Karpas-422 (cell line): ENCODE results near the gene SLC17A2. TPM values are rescaled to one million over a fixed set of nuclear protein-coding genes. Genes with fewer than 3 reads are reported as not detected.

Experiments used
- DNase-seq: peaks from one replicate; pipeline ENCODE4 v3.0.0-alpha.2; 2015
- H2AFZ ChIP-seq: fragments of 200-600 bp; sonication (generic); 2 replicates; pipeline ENCODE4 v1.6.1; 2014; ENCODE audit warnings: antibody characterized with exemption, low read length, mixed read lengths
- H3K27ac ChIP-seq: fragments of 200-600 bp; sonication (generic); 2 replicates; pipeline ENCODE4 v1.5.1; 2014; ENCODE audit warnings: mild to moderate bottlenecking, low read length, moderate library complexity
- H3K27me3 ChIP-seq: fragments of 200-600 bp; sonication (generic); 2 replicates; pipeline ENCODE4 v1.6.1; 2014; ENCODE audit warnings: low read length, mixed read lengths
- H3K36me3 ChIP-seq: fragments of 200-600 bp; sonication (generic); 2 replicates; pipeline ENCODE4 v1.6.1; 2014; ENCODE audit warnings: low read length, mixed read lengths; ENCODE audit not compliant: insufficient read depth
- H3K4me1 ChIP-seq: fragments of 200-600 bp; sonication (generic); 2 replicates; pipeline ENCODE4 v1.6.1; 2014; ENCODE audit warnings: mild to moderate bottlenecking, low read length, mixed read lengths
- H3K4me2 ChIP-seq: fragments of 200-600 bp; sonication (generic); 2 replicates; pipeline ENCODE4 v1.6.1; 2014; ENCODE audit warnings: low read length, low read depth, mild to moderate bottlenecking; ENCODE audit not compliant: poor library complexity, severe bottlenecking
- H3K4me3 ChIP-seq: fragments of 200-600 bp; sonication (generic); 2 replicates; pipeline ENCODE4 v1.5.1; 2014; ENCODE audit warnings: mild to moderate bottlenecking, antibody characterized with exemption, low read length, mixed read lengths
- H3K79me2 ChIP-seq: fragments of 200-600 bp; sonication (generic); 2 replicates; pipeline ENCODE4 v1.6.1; 2014; ENCODE audit warnings: mild to moderate bottlenecking, low read length, mixed read lengths
- H3K9ac ChIP-seq: fragments of 200-600 bp; sonication (generic); 2 replicates; pipeline ENCODE4 v1.6.0; 2014; ENCODE audit warnings: low read length
- H3K9me2 ChIP-seq: fragments of 200-600 bp; sonication (generic), shearing (Covaris generic); replicated peaks from 2 replicates; pipeline ENCODE4 v1.6.0; 2014; ENCODE audit warnings: mild to moderate bottlenecking, low read length, moderate library complexity; ENCODE audit not compliant: insufficient read depth
- H3K9me3 ChIP-seq: fragments of 300-700, 200-600 bp; sonication (generic); 2 replicates; pipeline ENCODE4 v1.6.1; 2014; ENCODE audit warnings: low read length, mixed read lengths
- H4K20me1 ChIP-seq: fragments of 200-600 bp; sonication (generic); 2 replicates; pipeline ENCODE4 v1.6.1; 2014; ENCODE audit warnings: mild to moderate bottlenecking, antibody characterized with exemption, low read length, low read depth; ENCODE audit not compliant: insufficient read depth
- total RNA-seq: library from RNA; depleted of rRNA; stranded (reverse); fragments of >200 nt; shearing (Covaris generic); gene quantifications from 2 replicates; pipeline ENCODE4 v1.2.3, GENCODE V29; 2014; ENCODE audit warnings: low replicate concordance

Gene SLC17A2
- total RNA-seq, 1 experiment from 2014 or later = not detected

DNA sequence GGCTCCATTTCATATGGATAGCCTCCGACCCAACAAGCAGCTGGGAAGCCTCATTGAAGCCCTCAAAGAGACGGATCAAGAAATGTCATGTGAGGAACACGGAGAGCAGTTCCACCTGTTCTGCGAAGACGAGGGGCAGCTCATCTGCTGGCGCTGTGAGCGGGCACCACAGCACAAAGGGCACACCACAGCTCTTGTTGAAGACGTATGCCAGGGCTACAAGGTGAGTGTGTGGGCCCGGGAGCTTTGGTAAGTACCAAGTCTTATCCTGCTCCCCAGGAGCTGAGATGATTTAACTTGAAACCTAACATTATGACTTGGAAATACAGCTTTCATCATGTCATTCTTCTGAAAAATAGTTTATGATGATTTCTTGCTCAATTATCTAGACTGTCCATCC, 36.2 kb upstream of the SLC17A2 start:
- Histone ChIP-seq H3K36me3 (peaks cover 51% of the 10 kb centered on the region), H3K27me3 (no peaks in the 10 kb centered on the region), H3K4me1 (peaks cover 60% of the 10 kb centered on the region), H3K4me3 (peak overlapping the region; percentile 20; the same call in 1 of the 2 replicates), H2AFZ (no peak overlapping the region), H3K79me2 (peaks cover 60% of the 10 kb centered on the region), H3K27ac (no peak overlapping the region), H3K9me3 (no peaks in the 10 kb centered on the region), H3K9ac (no peak overlapping the region; the same call in 1 of the 2 replicates), H3K4me2 (peak overlapping the region; percentile 32), H4K20me1 (0 out of 2 replicates have a peak, but pooled peaks cover 5% of the 10 kb centered on the region), H3K9me2 (no peaks in the 10 kb centered on the region)
- no peak for DNase-seq

DNA sequence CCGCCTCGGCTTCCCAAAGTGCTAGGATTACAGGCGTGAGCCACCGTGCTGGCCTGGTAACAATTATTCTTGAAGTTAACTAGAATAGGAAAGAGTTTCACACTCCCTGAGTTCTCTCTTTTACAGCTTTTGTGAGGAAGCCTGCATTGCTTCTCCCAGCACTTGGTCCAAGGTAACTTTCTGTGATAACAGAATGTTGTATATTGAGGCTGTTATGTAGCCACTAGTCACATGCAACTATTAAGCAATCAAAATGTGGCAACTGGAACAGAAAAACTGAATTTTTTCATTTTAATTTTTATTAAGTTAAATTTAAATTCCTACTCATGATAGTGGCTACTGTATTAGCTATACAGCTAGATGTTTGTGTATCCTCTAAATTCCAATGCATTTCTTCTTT, 34.6 kb upstream of the SLC17A2 start:
- Histone ChIP-seq H3K36me3 (peaks cover 41% of the 10 kb centered on the region), H2AFZ (no peak overlapping the region), H3K4me1 (peaks cover 69% of the 10 kb centered on the region), H3K27ac (no peak overlapping the region), H3K9me3 (no peaks in the 10 kb centered on the region), H3K4me2 (peak overlapping the region; percentile 32), H3K27me3 (no peaks in the 10 kb centered on the region), H4K20me1 (0 out of 2 replicates have a peak, but pooled peaks cover 5% of the 10 kb centered on the region), H3K9me2 (no peaks in the 10 kb centered on the region), H3K9ac (no peak overlapping the region), H3K79me2 (peaks cover 60% of the 10 kb centered on the region), H3K4me3 (no peak overlapping the region; the same call in 1 of the 2 replicates)
- DNase-seq = no peak

DNA sequence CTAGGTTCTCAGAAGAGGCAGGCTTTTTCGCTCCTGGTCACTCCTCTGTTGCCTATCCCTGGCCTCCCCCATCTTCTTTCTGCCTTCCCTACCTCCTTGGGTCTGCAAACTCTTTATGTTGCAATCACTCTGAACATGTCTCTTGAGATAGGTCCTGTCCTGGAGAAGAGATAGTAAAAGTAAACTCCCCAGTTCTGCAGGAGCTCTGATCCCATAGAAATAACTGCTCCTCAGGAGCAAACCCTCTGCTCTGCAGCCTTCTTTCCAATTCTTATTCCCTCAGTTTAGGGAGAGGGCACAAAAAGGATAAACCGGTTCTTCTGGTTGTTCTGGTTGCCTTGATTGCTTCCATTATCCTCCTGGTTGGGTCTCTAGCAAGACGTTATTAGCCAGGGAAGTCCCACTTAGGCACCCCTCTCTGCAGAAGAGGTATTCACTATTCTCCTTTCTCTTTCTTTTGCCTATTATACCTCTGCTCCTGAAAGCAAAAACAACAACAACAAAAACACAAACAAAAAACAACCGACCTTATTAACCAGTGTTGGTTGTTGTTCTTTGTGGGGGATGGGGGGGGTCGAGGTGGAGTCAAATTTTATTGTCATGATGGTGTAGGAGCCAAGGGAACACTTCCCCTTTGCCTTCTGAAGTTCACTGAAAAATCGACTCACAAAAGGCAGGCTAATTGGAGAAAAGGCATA, 33.1 kb upstream of the SLC17A2 start:
- Histone ChIP-seq H3K27me3 (no peaks in the 10 kb centered on the region), H3K4me2 (peak overlapping the region; percentile 100), H3K79me2 (peaks cover 56% of the 10 kb centered on the region), H2AFZ (no peak overlapping the region; the same call in 1 of the 2 replicates), H3K4me3 (peak overlapping the region; percentile 97), H3K36me3 (peaks cover 31% of the 10 kb centered on the region), H3K9me2 (no peaks in the 10 kb centered on the region), H3K9ac (peak overlapping the region; percentile 96), H3K4me1 (peaks cover 66% of the 10 kb centered on the region), H3K9me3 (no peaks in the 10 kb centered on the region), H4K20me1 (0 out of 2 replicates have a peak, but pooled peaks cover 5% of the 10 kb centered on the region), H3K27ac (peak overlapping the region; percentile 94)
- DNase-seq = peak; percentile 58

DNA sequence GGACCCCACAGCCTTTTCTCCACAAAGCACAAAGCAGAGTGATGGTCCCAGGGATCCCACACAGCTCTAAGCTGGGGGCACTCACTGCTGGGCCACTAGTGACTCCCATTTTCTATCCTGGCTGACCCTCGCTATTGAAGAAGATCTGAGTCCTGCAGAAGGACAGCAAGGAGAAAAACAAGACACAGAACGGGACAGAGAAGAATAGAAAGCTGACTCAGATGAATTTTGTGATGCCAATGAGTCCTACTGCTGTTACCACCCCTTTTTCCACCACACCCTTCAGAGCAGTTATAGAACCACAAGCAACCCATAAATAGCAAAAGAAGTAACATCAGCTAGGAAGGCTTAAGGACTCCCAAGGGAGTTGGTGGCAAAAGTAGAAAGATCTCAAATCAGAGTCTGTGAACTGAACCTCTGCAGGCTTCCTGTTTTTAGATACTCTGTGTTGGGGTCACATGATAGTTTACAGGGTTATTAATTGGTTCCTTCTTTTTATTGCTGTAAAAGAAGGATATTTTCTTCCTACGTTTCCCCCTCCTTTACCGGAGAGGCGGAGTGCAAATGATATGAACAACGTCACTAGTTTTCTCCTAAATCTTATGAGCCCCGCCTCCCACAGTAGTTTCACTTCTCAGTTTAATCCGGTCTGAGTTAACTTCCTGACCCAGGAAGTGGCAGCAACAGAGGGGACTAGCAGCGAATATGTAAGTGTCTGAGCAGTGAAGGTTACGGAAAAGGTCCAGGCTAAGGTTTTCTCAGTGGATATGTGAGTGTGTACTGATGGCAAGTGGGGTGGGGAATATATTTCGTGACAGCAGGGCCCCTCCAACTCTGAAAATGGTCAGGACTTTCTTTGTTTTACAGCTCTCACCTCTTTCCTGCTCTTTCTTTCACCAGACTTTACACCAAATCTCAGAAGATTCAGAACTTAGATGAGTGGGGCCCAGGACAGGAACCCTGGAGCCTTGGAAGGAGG, 31.9 kb upstream of the SLC17A2 start, which contains the start of gene TRIM38:
Gene TRIM38, plus strand, starts transcription at position 654 of the 979 bp plus-strand sequence. CDS start 3,721 bp downstream, outside the sequence.
- H3K9me2 ChIP-seq = no peaks in the 10 kb centered on the region
- H3K9ac ChIP-seq = peak within 1 kb of the TSS; percentile 96
- H2AFZ ChIP-seq = peak within 1 kb of the TSS; percentile 57
- no peaks in the 10 kb centered on the region for H3K9me3 ChIP-seq
- H3K4me3 ChIP-seq = peak within 1 kb of the TSS; percentile 97
- 0 out of 2 replicates have a peak, but pooled peaks cover 5% of the 10 kb centered on the region for H4K20me1 ChIP-seq
- H3K4me2 ChIP-seq = peak within 1 kb of the TSS; percentile 100
- peak within 1 kb of the TSS; percentile 94 for H3K27ac ChIP-seq
- no peaks in the 10 kb centered on the region for H3K27me3 ChIP-seq
- peaks cover 20% of the 10 kb centered on the region for H3K36me3 ChIP-seq
- DNase-seq = peak; percentile 96
- H3K79me2 ChIP-seq = peaks cover 44% of the 10 kb centered on the region
- peaks cover 59% of the 10 kb centered on the region for H3K4me1 ChIP-seq

DNA sequence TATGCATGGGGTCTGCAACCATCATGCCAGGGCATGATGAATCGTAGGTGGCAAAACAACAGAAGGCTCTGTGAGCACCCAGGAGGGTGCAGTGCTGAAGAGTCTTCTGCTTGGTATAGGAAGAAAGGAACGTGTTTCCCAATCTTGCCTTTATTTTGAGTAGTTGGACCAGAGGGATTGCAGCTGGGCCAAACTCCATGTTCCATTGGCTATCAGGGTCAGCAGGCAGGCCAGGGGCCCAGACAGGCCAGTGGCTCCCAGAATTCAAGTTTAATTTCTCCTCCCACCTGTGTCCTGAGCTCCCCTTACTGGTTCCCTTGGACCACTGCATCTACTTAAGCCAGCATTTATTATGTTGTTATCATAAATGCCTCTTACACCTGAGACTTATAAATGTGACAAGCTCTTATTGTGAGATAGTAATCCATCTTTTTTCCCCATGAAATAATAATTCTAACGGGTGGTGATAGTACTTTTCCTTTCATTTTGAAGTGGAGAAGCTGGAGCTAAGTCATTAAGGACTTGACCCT, 31.2 kb upstream of the SLC17A2 start:
- DNase-seq = no peak
- peak overlapping the region; percentile 97 for H3K4me3 ChIP-seq
- peak overlapping the region; percentile 96 for H3K9ac ChIP-seq
- H3K9me2 ChIP-seq = no peaks in the 10 kb centered on the region
- no peaks in the 10 kb centered on the region for H3K9me3 ChIP-seq
- H3K27me3 ChIP-seq = no peaks in the 10 kb centered on the region
- H3K4me1 ChIP-seq = peaks cover 51% of the 10 kb centered on the region
- H3K27ac ChIP-seq = peak overlapping the region; percentile 94
- H3K36me3 ChIP-seq = peaks cover 13% of the 10 kb centered on the region
- H2AFZ ChIP-seq = peak overlapping the region; percentile 57; the same call in 1 of the 2 replicates
- H3K4me2 ChIP-seq = peak overlapping the region; percentile 100
- H4K20me1 ChIP-seq = 0 out of 2 replicates have a peak, but pooled peaks cover 5% of the 10 kb centered on the region
- H3K79me2 ChIP-seq = peaks cover 38% of the 10 kb centered on the region

DNA sequence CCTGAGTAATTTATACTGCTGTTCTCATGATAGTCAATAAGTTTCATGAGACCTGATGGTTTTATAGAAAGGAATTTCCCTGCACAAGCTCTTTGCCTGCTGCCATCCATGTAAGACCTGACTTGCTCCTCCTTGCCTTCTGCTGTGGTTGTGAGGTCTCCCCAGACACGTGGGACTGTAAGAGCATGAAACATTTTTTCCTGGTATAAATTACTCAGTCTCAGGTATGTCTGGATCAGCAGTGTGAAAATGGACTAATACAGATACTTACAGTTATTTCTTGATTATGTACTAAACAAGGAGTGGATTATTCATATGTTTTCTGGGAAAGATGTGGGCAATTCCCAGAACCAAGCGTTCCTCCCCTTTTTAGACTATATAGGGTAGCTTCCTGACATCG, 30.2 kb upstream of the SLC17A2 start:
- peak overlapping the region; percentile 27 for H3K4me2 ChIP-seq
- no peaks in the 10 kb centered on the region for H4K20me1 ChIP-seq
- no peaks in the 10 kb centered on the region for H3K9me2 ChIP-seq
- no peaks in the 10 kb centered on the region for H3K27me3 ChIP-seq
- H3K9ac ChIP-seq = no peak overlapping the region
- no peak overlapping the region for H3K4me3 ChIP-seq
- DNase-seq = no peak
- H2AFZ ChIP-seq = no peak overlapping the region
- peaks cover 28% of the 10 kb centered on the region for H3K79me2 ChIP-seq
- peaks cover 6% of the 10 kb centered on the region; the same call in 1 of the 2 replicates for H3K36me3 ChIP-seq
- peaks cover 42% of the 10 kb centered on the region for H3K4me1 ChIP-seq
- no peaks in the 10 kb centered on the region for H3K9me3 ChIP-seq
- no peak overlapping the region for H3K27ac ChIP-seq

DNA sequence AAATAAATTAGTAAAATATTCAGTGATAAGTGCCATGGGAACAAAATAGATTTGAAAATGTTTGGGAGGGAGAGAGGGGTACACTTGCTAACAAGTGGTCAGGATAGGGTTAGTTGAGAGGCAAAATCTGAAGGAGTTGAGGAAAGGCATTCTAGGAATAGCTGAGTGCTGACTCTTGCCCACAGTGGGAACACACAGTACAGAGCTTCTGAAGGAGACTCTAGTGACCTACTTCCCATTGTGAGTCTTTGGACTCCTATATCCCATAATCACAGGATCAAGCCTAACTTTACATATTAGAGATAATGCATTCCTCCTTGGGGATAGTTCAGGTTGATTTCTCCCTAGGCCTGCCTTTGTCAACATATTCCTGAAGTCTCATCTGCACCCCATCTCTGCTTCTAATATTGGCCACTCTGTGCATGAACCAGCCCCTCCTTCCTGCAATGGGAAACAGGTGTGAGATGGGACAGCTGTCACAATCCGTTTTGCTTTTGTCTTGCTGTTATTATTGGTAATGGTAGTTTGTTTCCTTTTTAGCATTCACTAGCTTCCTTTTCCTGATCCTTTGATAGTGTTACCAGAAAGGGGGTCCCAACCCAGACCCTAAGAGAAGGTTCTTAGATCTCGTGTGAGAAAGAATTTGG, 29.5 kb upstream of the SLC17A2 start:
- Histone ChIP-seq H3K4me3 (peak overlapping the region; percentile 24; the same call in 1 of the 2 replicates), H2AFZ (no peak overlapping the region; the same call in 1 of the 2 replicates)

More for the DNA sequence above, 29.5 kb upstream of the SLC17A2 start:
- Histone ChIP-seq H3K27me3 (no peaks in the 10 kb centered on the region), H3K9me2 (no peaks in the 10 kb centered on the region), H3K27ac (no peak overlapping the region), H3K4me1 (peaks cover 34% of the 10 kb centered on the region), H3K9me3 (no peaks in the 10 kb centered on the region), H3K79me2 (peaks cover 22% of the 10 kb centered on the region), H3K4me2 (peak overlapping the region; percentile 27), H3K36me3 (peaks cover 6% of the 10 kb centered on the region; the same call in 1 of the 2 replicates), H3K9ac (no peak overlapping the region), H4K20me1 (no peaks in the 10 kb centered on the region)
- DNase-seq = no peak
